Left colon (tissue), 2 donors: ENCODE data around the gene POLR1A. TPM values are rescaled to one million over a fixed set of nuclear protein-coding genes. Genes with fewer than 3 reads are reported as not detected.

Experiments used
- ATAC-seq: fragments of 200-7000 bp; cut with Tn5 transposase; one replicate; pipeline ENCODE4 v1.9.1; 2020; ENCODE audit warnings: mild to moderate bottlenecking, moderate library complexity
- DNase-seq, 2 donors: peaks; one replicate each; pipeline ENCODE4 v3.0.0-alpha.2; 2020
- intact Hi-C, 2 donors: fragments of 100-400 bp; cut with DNase I in 1 of 2; cut with micrococcal nuclease in 1 of 2; formaldehyde crosslinking; loops; one replicate each; pipeline versions ENCODE4 v1.11.2 to v1.14.0; 2022; cut with DNase I, micrococcal nuclease
- total RNA-seq, 2 donors: library from RNA; stranded (reverse); fragmentation: NEBNext Ultra II Directional; extraction: Animal tissue kit (Norgen Biotek cat#: 25700); gene quantifications; one replicate each; pipeline ENCODE4 v1.2.1, GENCODE V29; 2021
- donor health status: DM: no; HTN: no; CAD: no.
- donor health status: DM: yes; HTN: yes; CAD: no.

POLR1A gene
- total RNA-seq, 2 donors from 2014 or later, result 18.4 to 29.9 TPM

GRCh38 chr2:86029873-86030272, 75.8 kb downstream of the POLR1A start:
- intact Hi-C loops, result no loop called here
- DNase-seq (peak in 1 of 2 donors; percentile 16), ATAC-seq (no peak)

GRCh38 chr2:86028766-86029381, 76.8 kb downstream of the POLR1A start:
- intact Hi-C loops, result no loop called here
- DNase-seq (peak in 1 of 2 donors; percentile 40), ATAC-seq (no peak)

DNA sequence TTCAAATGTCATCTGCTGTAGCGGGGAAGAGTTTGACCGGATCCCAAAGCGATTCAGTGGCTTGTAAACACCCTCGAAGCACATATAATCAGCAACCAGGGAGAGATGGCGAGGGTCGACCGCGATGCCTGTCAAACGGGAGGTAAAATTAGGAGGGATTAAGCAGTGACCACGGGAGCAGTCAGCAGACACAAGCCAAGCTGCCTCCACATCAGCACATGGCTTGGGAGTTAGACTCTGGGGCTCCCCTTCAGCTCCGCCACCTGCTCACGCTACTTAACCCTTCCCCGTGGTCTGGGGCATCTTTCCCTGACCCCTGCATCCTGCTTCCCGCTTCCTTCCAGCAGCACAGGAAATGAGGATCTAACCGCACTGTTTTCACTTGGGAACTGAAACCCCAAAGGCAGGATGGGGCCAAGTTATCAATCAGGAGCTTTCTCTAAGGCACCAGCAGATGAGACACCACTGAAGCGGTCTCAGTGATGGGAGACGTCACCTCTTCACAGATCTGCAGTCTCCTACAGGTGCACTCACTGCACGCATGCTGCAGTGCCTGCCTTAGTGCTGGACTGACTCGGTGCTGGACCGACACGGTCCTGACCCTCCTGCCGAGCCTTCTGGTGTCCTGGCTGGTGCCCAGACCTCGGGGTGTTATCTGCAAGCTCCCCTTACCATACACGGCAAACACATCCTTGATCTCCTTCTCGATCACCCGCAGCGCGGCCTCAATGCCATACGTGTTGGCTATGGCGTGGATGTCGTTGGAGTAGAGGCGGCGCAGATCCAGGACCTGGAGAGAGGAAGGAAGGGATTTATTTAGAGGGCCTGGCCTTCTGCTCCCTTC, 77.5 kb downstream of the POLR1A start:
- ATAC-seq, result no peak
- peak in 1 of 2 donors; percentile 25 for DNase-seq
- intact Hi-C loops, result no loop called here

- peak in 1 of 2 donors; percentile 2 for DNase-seq
- no peak for ATAC-seq
- intact Hi-C loops, result no loop called here
These were observed 78.3 kb downstream of the POLR1A start for GRCh38 chr2:86027196-86027921.

DNA sequence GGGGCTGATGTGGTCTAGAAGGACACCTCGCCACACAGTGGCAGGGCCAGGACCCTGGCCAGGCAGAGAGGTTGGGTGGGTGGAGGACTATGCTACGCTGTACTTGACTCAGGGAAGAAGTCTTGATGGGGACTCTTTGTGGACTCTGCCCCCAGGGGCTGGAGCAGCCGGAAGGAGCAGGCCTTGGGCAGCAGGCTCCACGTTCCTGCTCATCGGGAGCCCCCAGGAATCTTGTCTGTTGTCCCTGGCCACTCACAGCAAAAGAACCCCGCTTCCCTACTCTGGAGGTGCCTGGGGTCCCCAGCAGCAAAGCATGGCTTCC, 79.0 kb downstream of the POLR1A start:
- intact Hi-C loops, result no loop called here
- ATAC-seq (no peak), DNase-seq (peak in 1 of 2 donors; percentile 6)

DNA sequence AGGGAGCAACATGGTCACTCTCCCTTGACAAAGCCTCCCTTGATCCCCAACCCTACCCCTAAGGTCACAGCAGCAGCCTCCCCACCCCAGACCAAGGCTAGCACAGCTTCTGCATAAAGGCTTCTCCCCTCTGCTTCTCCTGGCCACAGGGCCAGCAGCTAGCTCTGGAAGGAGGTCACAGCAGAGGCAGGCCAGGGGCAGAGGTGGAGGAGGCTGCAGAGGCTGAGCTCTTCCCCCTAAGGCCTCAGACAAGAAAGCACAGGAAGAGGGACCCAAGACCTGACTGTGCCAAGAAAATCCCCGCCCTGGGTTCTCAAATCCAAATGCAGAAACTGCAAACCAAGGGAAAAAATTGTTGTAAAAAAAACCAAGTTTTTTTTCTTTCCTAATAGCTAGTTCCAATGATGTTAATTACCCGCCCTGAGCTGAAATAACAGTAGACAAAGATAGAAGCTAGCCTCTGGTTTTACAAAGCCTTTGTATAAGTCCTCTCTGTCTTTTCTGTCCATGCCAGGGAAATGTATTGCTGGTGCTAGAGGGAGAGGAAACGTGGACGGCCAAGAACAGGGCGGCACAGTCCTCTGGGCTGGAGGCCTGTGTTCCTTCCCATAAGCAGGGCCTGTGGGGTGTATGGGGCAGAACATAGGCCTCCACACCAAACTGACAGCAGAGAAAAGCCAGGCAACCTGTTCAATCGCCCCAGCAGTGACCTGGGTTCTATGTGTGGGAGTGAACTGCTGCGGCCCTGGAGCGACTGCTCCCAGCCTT, 79.5 kb downstream of the POLR1A start:
- intact Hi-C loops, result no loop called here
- peak in 1 of 2 donors; percentile 20 for DNase-seq
- no peak for ATAC-seq

- no peak for ATAC-seq
- DNase-seq, result no peak
- intact Hi-C loops, result no loop called here
These were observed 80.4 kb downstream of the POLR1A start for GRCh38 chr2:86025229-86025820.

- no peak for ATAC-seq
- intact Hi-C loops, result no loop called here
- DNase-seq, result no peak
These were observed 82.3 kb downstream of the POLR1A start for GRCh38 chr2:86023366-86023712.

- peak in 1 of 2 donors; percentile 4 for DNase-seq
- intact Hi-C loops, result no loop called here
- no peak for ATAC-seq
These were observed 82.9 kb downstream of the POLR1A start for GRCh38 chr2:86022661-86023365.

GRCh38 chr2:86021396-86022378, 84.0 kb downstream of the POLR1A start:
- ATAC-seq, result peak; percentile 13
- peak in 1 of 2 donors; percentile 20 for DNase-seq
- intact Hi-C loops, result no loop called here

DNA sequence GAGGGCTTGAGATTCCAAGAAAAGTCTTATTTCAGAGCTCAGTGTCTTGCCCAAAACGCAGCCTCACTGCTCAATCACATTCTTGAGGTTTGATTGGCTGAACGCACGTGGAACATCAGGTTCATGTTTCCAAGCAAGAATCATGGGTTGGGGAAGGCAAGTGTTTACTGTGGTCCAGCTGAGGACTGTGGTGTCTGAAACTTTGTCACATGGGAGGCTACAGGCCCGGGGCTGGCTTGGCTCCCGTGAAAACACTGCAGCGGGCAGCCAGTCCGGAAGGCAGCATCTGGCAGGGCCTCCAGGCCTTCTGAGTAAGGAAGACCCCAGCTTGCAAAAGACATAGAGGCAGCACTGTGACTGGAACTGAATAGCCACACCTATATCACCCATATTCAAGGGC, 84.7 kb downstream of the POLR1A start:
- DNase-seq (peak in 1 of 2 donors; percentile 27), ATAC-seq (peak; percentile 12)
- intact Hi-C loops, result no loop called here

- no peak for ATAC-seq
- intact Hi-C loops, result no loop called here
These were observed 86.6 kb downstream of the POLR1A start for GRCh38 chr2:86019121-86019520.

DNA sequence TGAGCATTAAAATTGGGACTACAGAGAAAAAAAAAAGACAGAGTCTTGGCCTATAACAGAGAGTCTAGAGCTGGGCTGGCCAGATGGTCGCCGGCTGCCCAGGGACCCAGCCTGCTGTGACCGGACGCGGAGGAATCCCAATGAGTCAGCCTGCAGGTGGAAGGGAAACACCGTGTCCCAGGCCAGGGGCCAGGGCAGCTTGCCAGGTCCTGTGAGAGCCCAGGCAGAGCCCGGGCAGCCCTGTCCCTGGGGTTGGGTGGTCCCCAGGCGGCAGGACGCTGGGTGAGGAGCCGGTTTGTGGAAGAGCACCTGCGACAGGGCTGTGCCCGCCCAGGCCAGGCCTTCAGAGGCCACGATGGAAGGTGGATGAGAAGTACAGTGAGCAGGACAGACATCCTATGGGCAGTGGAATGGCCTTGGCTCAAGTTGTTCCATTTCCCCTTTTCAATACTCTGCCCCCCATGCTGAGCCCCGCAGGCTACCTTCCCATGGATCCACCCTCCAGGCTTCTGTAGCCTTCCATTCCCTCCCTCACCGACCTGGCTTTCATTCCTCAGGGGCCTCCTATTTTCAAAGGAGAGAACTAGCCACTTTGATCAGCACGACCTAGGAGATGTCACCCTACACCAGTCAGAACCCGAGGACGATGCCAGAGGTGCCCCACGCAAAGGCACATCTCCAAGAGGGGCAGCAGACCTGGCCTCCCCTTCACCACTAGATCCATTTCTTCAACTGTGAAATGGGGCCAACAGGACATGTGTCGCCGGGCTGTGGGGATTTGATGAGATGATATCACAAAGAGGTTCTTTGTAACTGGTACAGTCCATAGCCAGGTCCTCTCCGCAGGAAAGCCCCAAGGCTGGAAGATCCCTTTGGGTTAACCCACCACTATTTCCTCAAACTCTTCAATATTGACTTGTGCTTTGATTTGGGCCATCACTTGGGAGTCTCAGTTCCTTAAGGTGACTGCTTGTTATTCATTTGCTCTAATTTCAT, 87.5 kb downstream of the POLR1A start:
- ATAC-seq, result no peak
- intact Hi-C loops, result no loop called here
- peak in 1 of 2 donors; percentile 22 for DNase-seq

More at GRCh38 chr2:86019121-86019520, 86.6 kb downstream of the POLR1A start:
- peak in 1 of 2 donors; percentile 4 for DNase-seq

- ATAC-seq, result no peak
- intact Hi-C loops, result no loop called here
- no peak for DNase-seq
These were observed 89.1 kb downstream of the POLR1A start for GRCh38 chr2:86016581-86016980.

DNA sequence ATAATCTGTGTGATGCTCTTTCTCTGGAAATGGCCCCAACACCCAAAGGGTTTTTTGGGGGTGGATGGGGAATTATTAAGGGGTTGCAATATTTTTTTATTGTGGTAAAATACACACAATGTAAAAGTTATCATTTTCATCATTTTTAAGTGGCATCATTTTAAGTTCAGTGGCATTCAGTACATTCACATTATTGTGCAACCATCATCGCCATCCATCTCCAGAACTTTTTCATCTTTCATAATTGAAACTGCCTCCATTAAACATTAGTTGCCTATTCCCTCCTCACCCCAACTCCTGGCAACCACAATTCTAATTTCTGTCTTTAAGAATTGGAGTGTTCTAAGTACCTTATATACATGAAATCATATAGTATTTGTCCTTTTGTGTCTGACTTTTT, 90.0 kb downstream of the POLR1A start:
- intact Hi-C loops, result no loop called here
- DNase-seq, result no peak
- no peak for ATAC-seq

DNA sequence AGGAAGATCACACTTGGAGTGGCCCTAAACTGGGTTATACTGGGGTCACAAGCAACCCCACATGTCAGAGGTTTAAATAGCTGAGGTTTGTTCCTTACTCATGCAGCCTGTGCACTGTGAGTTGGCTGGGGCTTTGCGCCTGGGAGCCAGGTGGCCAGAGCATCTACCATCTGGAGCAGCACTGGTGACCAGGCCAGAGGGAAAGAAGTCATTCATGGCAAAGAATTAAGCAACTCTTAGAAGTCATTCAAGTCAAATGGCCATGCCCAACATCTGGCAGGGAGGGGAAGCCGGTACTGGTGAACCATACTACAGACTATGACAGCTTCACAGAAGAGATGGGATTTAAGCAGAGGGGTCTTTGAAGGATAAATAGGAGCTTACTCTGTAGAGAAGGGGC, 90.7 kb downstream of the POLR1A start:
- DNase-seq, result no peak

More for the DNA sequence above, 90.7 kb downstream of the POLR1A start:
- no peak for ATAC-seq
- intact Hi-C loops, result no loop called here
